PC-3 (cell line): ENCODE data around the gene C1GALT1.

Source experiments
- CTCF ChIP-seq: fragments of 300-600 bp; sonication (generic); conservative IDR thresholded peaks from 2 replicates; pipeline ENCODE4 v1.5.1; 2017; ENCODE audit warnings: antibody characterized with exemption, low read depth, mild to moderate bottlenecking, low read length
- EZH2 ChIP-seq: fragments of 300-600 bp; sonication (generic); IDR thresholded peaks from one replicate; pipeline ENCODE4 v1.6.1; 2017; ENCODE audit warnings: antibody characterized with exemption, mild to moderate bottlenecking, low read length; ENCODE audit not compliant: unreplicated experiment

GRCh38 chr7:7203813-7204575 is 21.6 kb downstream of the C1GALT1 start:
- no peak for TF ChIP-seq CTCF
- TF ChIP-seq EZH2: no peak
